Measurements from ENCODE around the gene PSPH. TPM values are rescaled to one million over a fixed set of nuclear protein-coding genes. Genes with fewer than 3 reads are reported as not detected.
"Not testable (repeated sequence)": the region's sequence is repeated elsewhere in the genome, so short reads cannot be mapped to it uniquely, and the experiment has no call there.

PSPH gene
- total RNA-seq, result 38.6 and 55.2 TPM in 2 replicates

DNA sequence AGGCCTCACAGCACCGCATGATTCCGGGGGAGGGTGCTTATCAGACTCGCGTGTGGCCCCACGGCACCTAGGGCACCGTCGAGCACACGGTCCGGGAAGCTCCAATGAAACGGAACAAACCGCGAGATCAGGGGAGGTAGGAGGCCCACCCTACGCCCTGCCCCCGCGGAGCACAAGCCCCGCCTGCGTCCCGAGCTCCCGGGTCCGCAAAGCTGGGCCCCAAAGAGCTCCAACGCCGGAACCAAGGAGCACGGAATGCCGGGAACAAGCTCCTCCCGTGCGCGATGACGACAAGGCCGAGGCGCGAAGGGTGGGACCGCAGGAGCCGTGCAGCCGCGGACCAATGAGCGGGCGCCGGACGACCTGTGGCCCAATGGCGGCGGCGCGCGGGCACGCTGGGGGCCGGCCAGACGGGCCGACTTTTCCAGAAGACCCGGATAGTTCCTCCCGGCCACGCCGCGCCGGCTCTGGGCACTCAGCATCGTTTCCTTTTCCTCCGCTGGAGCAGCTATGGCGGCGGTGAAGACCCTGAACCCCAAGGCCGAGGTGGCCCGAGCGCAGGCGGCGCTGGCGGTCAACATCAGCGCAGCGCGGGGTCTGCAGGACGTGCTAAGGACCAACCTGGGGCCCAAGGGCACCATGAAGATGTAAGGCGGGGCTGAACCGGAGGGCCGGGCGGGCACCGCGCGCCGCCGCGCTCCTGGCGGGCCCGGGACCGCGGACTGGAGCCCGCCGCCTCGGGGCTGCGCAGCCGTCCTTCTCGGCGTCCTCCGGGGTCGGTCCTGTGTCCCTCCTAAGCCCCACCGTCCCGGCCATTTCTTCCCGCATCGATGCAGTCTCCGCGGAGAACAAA is at the start of gene PSPH, which contains the start of gene CCT6A:
PSPH (minus strand) TSS at position 106 of the 853 bp plus-strand sequence. CDS start 30,232 bp downstream, outside the sequence.
CCT6A (plus strand) TSS at position 427 of the 853 bp plus-strand sequence; CDS start at position 511, 84 bp downstream.
- DNase-seq (ENCODE audit: low read depth), result no peak
- H3K4me3 ChIP-seq (ENCODE audit: low read depth, low read length), result peak within 1 kb of the TSS; percentile 70
- TF ChIP-seq, protein P1, sequence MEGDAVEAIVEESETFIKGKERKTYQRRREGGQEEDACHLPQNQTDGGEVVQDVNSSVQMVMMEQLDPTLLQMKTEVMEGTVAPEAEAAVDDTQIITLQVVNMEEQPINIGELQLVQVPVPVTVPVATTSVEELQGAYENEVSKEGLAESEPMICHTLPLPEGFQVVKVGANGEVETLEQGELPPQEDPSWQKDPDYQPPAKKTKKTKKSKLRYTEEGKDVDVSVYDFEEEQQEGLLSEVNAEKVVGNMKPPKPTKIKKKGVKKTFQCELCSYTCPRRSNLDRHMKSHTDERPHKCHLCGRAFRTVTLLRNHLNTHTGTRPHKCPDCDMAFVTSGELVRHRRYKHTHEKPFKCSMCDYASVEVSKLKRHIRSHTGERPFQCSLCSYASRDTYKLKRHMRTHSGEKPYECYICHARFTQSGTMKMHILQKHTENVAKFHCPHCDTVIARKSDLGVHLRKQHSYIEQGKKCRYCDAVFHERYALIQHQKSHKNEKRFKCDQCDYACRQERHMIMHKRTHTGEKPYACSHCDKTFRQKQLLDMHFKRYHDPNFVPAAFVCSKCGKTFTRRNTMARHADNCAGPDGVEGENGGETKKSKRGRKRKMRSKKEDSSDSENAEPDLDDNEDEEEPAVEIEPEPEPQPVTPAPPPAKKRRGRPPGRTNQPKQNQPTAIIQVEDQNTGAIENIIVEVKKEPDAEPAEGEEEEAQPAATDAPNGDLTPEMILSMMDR (conservative IDR thresholded peaks at IDR 0.05; ENCODE audit: low read depth, low read length), result no peak

DNA sequence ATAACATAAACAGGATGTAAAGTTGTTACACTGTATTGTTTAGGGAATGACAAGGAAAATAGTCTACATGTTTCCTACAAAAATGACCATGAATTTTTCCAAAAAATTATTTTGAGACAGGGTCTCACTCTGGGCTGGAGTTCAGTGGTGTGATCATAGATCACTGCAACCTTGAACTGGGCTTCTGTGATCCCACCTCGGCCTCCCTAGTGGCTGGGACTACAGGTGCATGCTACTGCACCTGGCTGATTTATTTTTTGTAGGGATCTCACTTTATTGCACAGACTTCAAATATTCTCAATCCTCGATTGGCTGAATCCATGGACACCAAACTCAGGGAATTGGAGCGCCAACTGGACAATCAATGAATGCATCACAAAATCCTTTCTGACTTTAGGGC is 48.4 kb upstream of the PSPH start:
- no peak overlapping the region for H3K4me3 ChIP-seq (ENCODE audit: low read depth, low read length)
- TF ChIP-seq, protein P1 (conservative IDR thresholded peaks at IDR 0.05; ENCODE audit: low read depth, low read length), result no peak
- DNase-seq (ENCODE audit: low read depth), result no peak

DNA sequence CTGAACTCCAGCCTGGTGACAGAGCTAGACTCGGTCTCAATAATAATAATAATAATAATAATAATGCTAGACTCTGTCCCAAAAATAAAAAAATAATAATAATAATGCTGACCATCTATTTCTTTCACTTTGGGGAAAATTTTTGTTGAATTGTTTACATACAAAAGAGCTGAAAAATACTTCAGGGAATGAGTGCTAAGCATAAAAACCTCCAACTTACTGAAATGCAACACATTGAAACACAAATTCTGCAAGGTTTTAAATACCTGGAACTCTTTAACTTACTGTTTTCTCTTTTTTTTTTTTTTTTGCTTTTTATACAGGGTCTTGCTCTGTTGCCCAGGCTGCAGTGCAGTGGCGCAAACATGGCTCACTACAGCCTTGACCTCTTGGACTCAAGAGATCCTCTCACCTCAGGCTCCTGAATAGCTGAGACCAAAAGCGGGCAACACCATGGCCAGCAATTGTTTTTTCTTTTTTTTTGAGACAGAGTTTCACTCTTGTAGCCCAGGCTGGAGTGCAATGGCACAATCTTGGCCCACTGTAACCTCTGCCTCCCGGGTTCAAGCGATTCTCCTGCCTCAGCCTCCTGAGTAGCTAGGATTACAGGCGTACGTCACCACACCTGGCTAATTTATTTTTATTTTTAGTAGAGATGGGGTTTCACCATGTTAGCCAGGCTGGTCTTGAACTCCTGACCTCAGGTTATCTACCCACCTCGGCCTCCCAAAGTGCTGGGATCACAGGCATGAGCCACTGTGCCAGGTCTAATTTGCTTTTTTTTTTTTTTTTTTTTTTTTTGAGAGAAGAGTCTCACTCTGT is 47.2 kb upstream of the PSPH start:
- H3K4me3 ChIP-seq (ENCODE audit: low read depth, low read length); DNase-seq (ENCODE audit: low read depth): not testable (repeated sequence)

DNA sequence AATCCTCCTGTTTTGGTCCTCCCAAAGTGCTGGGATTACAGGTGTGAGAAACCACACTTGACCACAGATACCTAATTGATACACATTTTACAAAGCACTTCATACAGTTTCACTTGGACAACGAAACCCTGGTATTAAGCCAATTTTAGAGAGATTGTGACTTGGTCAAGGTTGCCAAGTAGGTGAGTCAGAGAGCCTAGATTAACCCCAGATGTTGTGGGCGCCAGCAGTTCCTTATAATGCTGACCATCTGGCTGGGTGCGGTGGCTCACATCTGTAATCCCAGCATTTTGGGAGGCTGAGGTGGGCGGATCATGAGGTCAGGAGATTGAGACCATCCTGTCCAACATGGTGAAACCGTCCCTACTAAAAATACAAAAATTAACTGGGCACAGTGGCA is 46.5 kb upstream of the PSPH start:
- H3K4me3 ChIP-seq (ENCODE audit: low read depth, low read length), result no peak overlapping the region
- DNase-seq (ENCODE audit: low read depth), result no peak
- TF ChIP-seq, protein P1 (conservative IDR thresholded peaks at IDR 0.05; ENCODE audit: low read depth, low read length), result no peak

DNA sequence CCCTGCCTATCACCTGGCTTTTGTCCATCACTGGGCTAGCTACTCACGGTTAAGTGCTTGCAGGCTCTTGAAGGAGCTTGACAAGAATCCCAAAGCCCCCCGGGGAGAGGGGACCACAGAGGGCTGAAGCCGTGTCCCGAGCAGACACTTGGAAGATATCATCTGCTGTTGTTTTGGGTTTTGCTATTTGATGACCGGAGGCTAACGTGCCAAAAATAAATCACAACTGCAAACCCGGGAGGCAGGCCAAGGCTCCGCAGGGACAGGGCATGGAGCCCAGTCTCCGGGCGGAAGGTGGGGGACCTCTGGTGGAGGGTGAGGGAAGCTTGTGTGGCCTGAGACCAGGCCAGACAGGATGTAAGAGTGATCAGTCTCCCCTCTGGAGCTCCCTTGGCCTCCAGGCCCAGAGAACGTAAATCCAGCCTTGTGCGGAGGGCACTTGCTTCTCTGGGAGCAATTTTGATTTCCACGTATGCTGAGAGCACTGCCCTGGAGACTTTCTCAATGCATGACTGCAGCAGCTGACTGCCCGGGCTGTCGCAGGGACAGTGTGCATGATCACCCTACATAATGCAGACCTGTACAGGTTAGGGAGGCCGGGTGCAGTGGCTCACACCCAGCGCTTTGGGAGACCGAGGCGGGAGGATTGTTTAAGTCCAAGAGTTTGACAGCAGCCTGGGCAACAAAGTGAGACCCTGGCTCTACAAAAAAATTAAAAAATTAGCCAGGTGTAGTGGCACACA is 41.7 kb upstream of the PSPH start, which contains the start of gene PHKG1:
PHKG1 (minus strand) TSS at position 164 of the 743 bp plus-strand sequence. CDS start 4,011 bp downstream, outside the sequence.
- no peak within 1 kb of the TSS for H3K4me3 ChIP-seq (ENCODE audit: low read depth, low read length)
- TF ChIP-seq, protein P1 (conservative IDR thresholded peaks at IDR 0.05; ENCODE audit: low read depth, low read length), result peak; percentile 74
- DNase-seq (ENCODE audit: low read depth), result no peak

DNA sequence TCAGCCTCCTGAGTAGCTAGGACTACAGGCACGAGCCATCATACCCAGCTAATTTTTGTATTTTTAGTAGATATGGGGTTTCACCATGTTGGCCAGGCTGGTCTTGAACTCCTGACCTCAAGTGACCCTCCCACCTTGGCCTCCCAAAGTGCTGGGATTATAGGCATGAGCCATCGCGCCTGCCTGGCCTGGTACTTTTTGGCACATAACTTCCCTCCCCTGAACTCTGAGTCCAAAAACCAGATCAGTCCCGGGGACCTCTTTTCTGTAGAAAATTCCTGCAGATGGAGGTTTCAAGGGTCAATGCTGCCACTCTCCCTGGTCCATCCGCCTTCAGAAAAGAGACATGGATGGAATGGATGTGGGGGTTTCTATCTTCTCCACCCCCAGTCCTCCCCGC is 41.1 kb upstream of the PSPH start:
- H3K4me3 ChIP-seq (ENCODE audit: low read depth, low read length); DNase-seq (ENCODE audit: low read depth): not testable (repeated sequence)

DNA sequence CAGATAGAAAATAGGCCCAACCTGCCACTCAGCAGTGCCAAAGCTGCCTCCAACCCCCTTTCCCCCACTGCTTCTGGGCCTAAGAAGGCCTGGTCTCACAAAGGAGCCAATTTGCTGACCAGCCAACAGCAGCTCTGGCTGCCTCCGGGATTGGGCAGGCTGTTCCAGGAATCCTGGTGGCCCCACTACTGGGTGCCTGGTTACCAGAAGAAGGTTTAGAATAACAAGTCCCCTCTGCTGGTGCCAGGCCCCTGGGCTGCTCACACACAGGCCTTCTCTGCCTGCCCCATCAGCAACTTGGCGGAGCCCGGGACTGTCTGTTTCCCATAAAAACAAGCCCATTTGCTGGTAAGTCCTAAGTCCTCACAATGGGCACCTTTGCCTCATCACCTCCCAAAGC is 40.3 kb upstream of the PSPH start:
- H3K4me3 ChIP-seq (ENCODE audit: low read depth, low read length), result no peak overlapping the region
- TF ChIP-seq, protein P1 (conservative IDR thresholded peaks at IDR 0.05; ENCODE audit: low read depth, low read length), result no peak
- no peak for DNase-seq (ENCODE audit: low read depth)
